Mammary epithelial cell (primary cell): ENCODE data around the gene CTDSPL.

ENCODE experiments used
- EZH2 ChIP-seq: IDR thresholded peaks from 2 replicates; pipeline ENCODE4 v1.6.1; 2012; ENCODE audit warnings: low read length, inconsistent platforms, borderline replicate concordance
- TF ChIP-seq, protein P1 (sequence below), 2 donors: IDR thresholded peaks in 1 of 2; conservative IDR thresholded peaks in 1 of 2; 2 replicates each; pipeline ENCODE4 v1.5.1; 2011 to 2012; ENCODE audit warnings: inconsistent platforms in 2 of 2, low read length in 2 of 2, mild to moderate bottlenecking in 2 of 2, control low read depth in 1 of 2, low read depth in 1 of 2; ENCODE audit not compliant: insufficient read depth in 1 of 2; ENCODE audit errors: extremely low read depth in 1 of 2

DNA sequence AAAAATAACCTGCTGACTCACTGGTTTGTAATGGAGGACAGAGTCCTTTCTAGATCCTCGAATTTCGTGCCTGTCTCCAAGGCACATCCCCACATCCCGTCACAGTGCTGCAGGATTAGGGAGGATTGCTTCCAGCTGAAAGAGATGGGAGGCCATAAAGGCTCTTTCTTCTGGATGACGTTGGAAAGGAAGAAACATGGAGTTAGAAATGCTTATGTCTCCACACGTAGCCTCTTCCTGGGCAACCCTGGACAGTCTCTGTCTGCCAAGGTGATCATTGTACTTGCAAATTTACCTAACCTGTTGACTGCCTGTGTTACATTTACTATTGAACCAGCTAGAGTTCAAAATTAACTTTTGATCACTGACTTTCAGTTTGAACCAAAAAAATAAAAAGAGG lies 101.3 kb downstream of the CTDSPL start:
- TF ChIP-seq, protein P1, sequence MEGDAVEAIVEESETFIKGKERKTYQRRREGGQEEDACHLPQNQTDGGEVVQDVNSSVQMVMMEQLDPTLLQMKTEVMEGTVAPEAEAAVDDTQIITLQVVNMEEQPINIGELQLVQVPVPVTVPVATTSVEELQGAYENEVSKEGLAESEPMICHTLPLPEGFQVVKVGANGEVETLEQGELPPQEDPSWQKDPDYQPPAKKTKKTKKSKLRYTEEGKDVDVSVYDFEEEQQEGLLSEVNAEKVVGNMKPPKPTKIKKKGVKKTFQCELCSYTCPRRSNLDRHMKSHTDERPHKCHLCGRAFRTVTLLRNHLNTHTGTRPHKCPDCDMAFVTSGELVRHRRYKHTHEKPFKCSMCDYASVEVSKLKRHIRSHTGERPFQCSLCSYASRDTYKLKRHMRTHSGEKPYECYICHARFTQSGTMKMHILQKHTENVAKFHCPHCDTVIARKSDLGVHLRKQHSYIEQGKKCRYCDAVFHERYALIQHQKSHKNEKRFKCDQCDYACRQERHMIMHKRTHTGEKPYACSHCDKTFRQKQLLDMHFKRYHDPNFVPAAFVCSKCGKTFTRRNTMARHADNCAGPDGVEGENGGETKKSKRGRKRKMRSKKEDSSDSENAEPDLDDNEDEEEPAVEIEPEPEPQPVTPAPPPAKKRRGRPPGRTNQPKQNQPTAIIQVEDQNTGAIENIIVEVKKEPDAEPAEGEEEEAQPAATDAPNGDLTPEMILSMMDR (conservative IDR thresholded peaks at IDR 0.05 in 1 of 2, IDR thresholded peaks at IDR 0.05 in 1 of 2; ENCODE audit: extremely low read depth in 1 of 2, insufficient read depth in 1 of 2, low read depth in 1 of 2, low read length in 2 of 2): no peak
- no peak for TF ChIP-seq EZH2
